ENCODE measurements around the gene PIK3R1.

- TF ChIP-seq CREB1 (IDR thresholded peaks at IDR 0.05; ENCODE audit: low read depth) (no peak), BRCA1 (IDR thresholded peaks at IDR 0.05; ENCODE audit: low read depth, low read length) (no peak), JUND (IDR thresholded peaks at IDR 0.05; ENCODE audit: low read depth, low read length) (no peak), CTCF (IDR thresholded peaks at IDR 0.05 in 2 of 3, conservative IDR thresholded peaks at IDR 0.05 in 1 of 3; ENCODE audit: control insufficient read depth in 2 of 3, extremely low read depth in 1 of 3, insufficient read depth in 1 of 3, low read depth in 3 of 3, low read length in 3 of 3) (no peak)
These were observed 121.7 kb downstream of the PIK3R1 start for GRCh38 chr5:68337235-68337634.

Measured in GM12878 (cell line).